Measurements from ENCODE around the gene TLK2.

Gene TLK2

GRCh38 chr17:62637809-62638208, 159.2 kb downstream of the TLK2 start:
- TF ChIP-seq CREB1 (IDR thresholded peaks at IDR 0.05; ENCODE audit: low read depth) (no peak), FOXM1 (IDR thresholded peaks at IDR 0.05; ENCODE audit: borderline replicate concordance, low read depth) (no peak), NFIC (IDR thresholded peaks at IDR 0.05) (no peak), RAD21 (IDR thresholded peaks at IDR 0.05; ENCODE audit: low read depth) (no peak), EGR1 (IDR thresholded peaks at IDR 0.05) (no peak), TEAD4 (IDR thresholded peaks at IDR 0.05) (no peak), CEBPB (IDR thresholded peaks at IDR 0.05) (no peak), EP300 (IDR thresholded peaks at IDR 0.05; ENCODE audit: borderline replicate concordance) (no peak), ZBTB7A (IDR thresholded peaks at IDR 0.05; ENCODE audit: low read depth) (no peak), TCF12 (IDR thresholded peaks at IDR 0.05; ENCODE audit: low read depth) (no peak), TAF1 (IDR thresholded peaks at IDR 0.05; ENCODE audit: low read depth) (no peak), YY1 (IDR thresholded peaks at IDR 0.05; ENCODE audit: low read depth) (no peak), MAX (IDR thresholded peaks at IDR 0.05) (no peak)
- TF ChIP-seq, protein P1, sequence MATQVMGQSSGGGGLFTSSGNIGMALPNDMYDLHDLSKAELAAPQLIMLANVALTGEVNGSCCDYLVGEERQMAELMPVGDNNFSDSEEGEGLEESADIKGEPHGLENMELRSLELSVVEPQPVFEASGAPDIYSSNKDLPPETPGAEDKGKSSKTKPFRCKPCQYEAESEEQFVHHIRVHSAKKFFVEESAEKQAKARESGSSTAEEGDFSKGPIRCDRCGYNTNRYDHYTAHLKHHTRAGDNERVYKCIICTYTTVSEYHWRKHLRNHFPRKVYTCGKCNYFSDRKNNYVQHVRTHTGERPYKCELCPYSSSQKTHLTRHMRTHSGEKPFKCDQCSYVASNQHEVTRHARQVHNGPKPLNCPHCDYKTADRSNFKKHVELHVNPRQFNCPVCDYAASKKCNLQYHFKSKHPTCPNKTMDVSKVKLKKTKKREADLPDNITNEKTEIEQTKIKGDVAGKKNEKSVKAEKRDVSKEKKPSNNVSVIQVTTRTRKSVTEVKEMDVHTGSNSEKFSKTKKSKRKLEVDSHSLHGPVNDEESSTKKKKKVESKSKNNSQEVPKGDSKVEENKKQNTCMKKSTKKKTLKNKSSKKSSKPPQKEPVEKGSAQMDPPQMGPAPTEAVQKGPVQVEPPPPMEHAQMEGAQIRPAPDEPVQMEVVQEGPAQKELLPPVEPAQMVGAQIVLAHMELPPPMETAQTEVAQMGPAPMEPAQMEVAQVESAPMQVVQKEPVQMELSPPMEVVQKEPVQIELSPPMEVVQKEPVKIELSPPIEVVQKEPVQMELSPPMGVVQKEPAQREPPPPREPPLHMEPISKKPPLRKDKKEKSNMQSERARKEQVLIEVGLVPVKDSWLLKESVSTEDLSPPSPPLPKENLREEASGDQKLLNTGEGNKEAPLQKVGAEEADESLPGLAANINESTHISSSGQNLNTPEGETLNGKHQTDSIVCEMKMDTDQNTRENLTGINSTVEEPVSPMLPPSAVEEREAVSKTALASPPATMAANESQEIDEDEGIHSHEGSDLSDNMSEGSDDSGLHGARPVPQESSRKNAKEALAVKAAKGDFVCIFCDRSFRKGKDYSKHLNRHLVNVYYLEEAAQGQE (IDR thresholded peaks at IDR 0.05; ENCODE audit: low read depth), result no peak
- TF ChIP-seq, protein P2, sequence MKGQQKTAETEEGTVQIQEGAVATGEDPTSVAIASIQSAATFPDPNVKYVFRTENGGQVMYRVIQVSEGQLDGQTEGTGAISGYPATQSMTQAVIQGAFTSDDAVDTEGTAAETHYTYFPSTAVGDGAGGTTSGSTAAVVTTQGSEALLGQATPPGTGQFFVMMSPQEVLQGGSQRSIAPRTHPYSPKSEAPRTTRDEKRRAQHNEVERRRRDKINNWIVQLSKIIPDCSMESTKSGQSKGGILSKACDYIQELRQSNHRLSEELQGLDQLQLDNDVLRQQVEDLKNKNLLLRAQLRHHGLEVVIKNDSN (IDR thresholded peaks at IDR 0.05), result no peak

DNA sequence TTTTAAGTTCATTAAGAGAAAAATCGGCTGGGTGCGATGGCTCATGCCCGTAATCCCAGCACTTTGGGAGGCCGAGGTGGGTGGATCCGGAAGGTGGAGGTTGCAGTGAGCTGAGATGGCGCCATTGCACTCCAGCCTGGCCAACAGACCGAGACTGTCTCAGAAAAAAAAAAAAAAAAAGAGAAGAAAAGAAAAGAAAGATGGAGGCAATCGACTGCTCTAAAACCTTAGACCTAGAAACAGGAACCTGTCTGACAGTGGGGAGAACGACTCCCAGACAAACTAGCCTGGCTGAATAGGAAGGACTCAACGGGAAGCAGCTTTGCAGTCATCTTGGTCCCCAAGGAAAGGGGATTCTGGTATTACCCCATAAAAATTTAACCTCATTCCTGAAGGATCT, 162.5 kb downstream of the TLK2 start:
- TF ChIP-seq CEBPB (IDR thresholded peaks at IDR 0.05), result no peak
- TF ChIP-seq FOXM1 (IDR thresholded peaks at IDR 0.05; ENCODE audit: borderline replicate concordance, low read depth), result no peak
- TF ChIP-seq, protein P1 (IDR thresholded peaks at IDR 0.05; ENCODE audit: low read depth), result no peak
- TF ChIP-seq NFIC (IDR thresholded peaks at IDR 0.05), result no peak
- TF ChIP-seq, protein P2 (IDR thresholded peaks at IDR 0.05), result no peak
- no peak for TF ChIP-seq YY1 (IDR thresholded peaks at IDR 0.05; ENCODE audit: low read depth)
- no peak for TF ChIP-seq TAF1 (IDR thresholded peaks at IDR 0.05; ENCODE audit: low read depth)
- no peak for TF ChIP-seq EP300 (IDR thresholded peaks at IDR 0.05; ENCODE audit: borderline replicate concordance)
- no peak for TF ChIP-seq ZBTB7A (IDR thresholded peaks at IDR 0.05; ENCODE audit: low read depth)
- no peak for TF ChIP-seq MAX (IDR thresholded peaks at IDR 0.05)
- TF ChIP-seq RAD21 (IDR thresholded peaks at IDR 0.05; ENCODE audit: low read depth), result no peak
- TF ChIP-seq CREB1 (IDR thresholded peaks at IDR 0.05; ENCODE audit: low read depth), result no peak
- TF ChIP-seq TCF12 (IDR thresholded peaks at IDR 0.05; ENCODE audit: low read depth), result no peak
- TF ChIP-seq TEAD4 (IDR thresholded peaks at IDR 0.05), result no peak
- no peak for TF ChIP-seq EGR1 (IDR thresholded peaks at IDR 0.05)

- TF ChIP-seq ZBTB7A (IDR thresholded peaks at IDR 0.05; ENCODE audit: low read depth) (no peak), NFIC (IDR thresholded peaks at IDR 0.05) (no peak), MAX (IDR thresholded peaks at IDR 0.05) (no peak), TCF12 (IDR thresholded peaks at IDR 0.05; ENCODE audit: low read depth) (no peak), EGR1 (IDR thresholded peaks at IDR 0.05) (no peak), TEAD4 (IDR thresholded peaks at IDR 0.05) (no peak), YY1 (IDR thresholded peaks at IDR 0.05; ENCODE audit: low read depth) (no peak), FOXM1 (IDR thresholded peaks at IDR 0.05; ENCODE audit: borderline replicate concordance, low read depth) (no peak), RAD21 (IDR thresholded peaks at IDR 0.05; ENCODE audit: low read depth) (no peak), CEBPB (IDR thresholded peaks at IDR 0.05) (no peak), EP300 (IDR thresholded peaks at IDR 0.05; ENCODE audit: borderline replicate concordance) (no peak)
- TF ChIP-seq, protein P2 (IDR thresholded peaks at IDR 0.05), result no peak
These were observed 163.3 kb downstream of the TLK2 start for GRCh38 chr17:62641951-62642350.

GRCh38 chr17:62643496-62643895, 164.9 kb downstream of the TLK2 start:
- TF ChIP-seq TCF12 (IDR thresholded peaks at IDR 0.05; ENCODE audit: low read depth), result no peak
- TF ChIP-seq RAD21 (IDR thresholded peaks at IDR 0.05; ENCODE audit: low read depth), result no peak
- TF ChIP-seq NFIC (IDR thresholded peaks at IDR 0.05), result no peak
- TF ChIP-seq FOXM1 (IDR thresholded peaks at IDR 0.05; ENCODE audit: borderline replicate concordance, low read depth), result no peak
- no peak for TF ChIP-seq EGR1 (IDR thresholded peaks at IDR 0.05)
- TF ChIP-seq YY1 (IDR thresholded peaks at IDR 0.05; ENCODE audit: low read depth), result no peak
- TF ChIP-seq CEBPB (IDR thresholded peaks at IDR 0.05), result no peak
- no peak for TF ChIP-seq TAF1 (IDR thresholded peaks at IDR 0.05; ENCODE audit: low read depth)
- no peak for TF ChIP-seq TEAD4 (IDR thresholded peaks at IDR 0.05)
- no peak for TF ChIP-seq MAX (IDR thresholded peaks at IDR 0.05)
- no peak for TF ChIP-seq CREB1 (IDR thresholded peaks at IDR 0.05; ENCODE audit: low read depth)
- TF ChIP-seq EP300 (IDR thresholded peaks at IDR 0.05; ENCODE audit: borderline replicate concordance), result no peak
- TF ChIP-seq, protein P2 (IDR thresholded peaks at IDR 0.05), result no peak
- TF ChIP-seq, protein P1 (IDR thresholded peaks at IDR 0.05; ENCODE audit: low read depth), result no peak
- TF ChIP-seq ZBTB7A (IDR thresholded peaks at IDR 0.05; ENCODE audit: low read depth), result no peak

All from Ishikawa (cell line).